DOHH2 (cell line): ENCODE measurements around the gene DAAM1.

Experiments
- H3F3A ChIP-seq: fragments of 200-600 bp; sonication (generic), shearing (Covaris generic); 2 replicates; pipeline ENCODE4 v1.6.0; 2016; ENCODE audit warnings: antibody characterized with exemption, mild to moderate bottlenecking; ENCODE audit not compliant: control insufficient read depth, insufficient read depth
- H3K27ac ChIP-seq: fragments of 200-600 bp; sonication (generic); 2 replicates; pipeline ENCODE4 v1.5.1; 2014; ENCODE audit warnings: low read depth, mild to moderate bottlenecking, low read length, moderate library complexity
- H3K27me3 ChIP-seq: fragments of 200-600 bp; sonication (generic); 2 replicates; pipeline ENCODE4 v1.6.1; 2014; ENCODE audit warnings: mild to moderate bottlenecking, low read length, mixed read lengths; ENCODE audit not compliant: control insufficient read depth
- H3K36me3 ChIP-seq: fragments of 200-600 bp; sonication (generic); 2 replicates; pipeline ENCODE4 v1.6.1; 2014; ENCODE audit warnings: mild to moderate bottlenecking, low read length, moderate library complexity, mixed read lengths; ENCODE audit not compliant: control insufficient read depth
- H3K4me1 ChIP-seq: fragments of 200-600 bp; sonication (generic); 2 replicates; pipeline ENCODE4 v1.6.1; 2014; ENCODE audit warnings: mild to moderate bottlenecking, low read length, mixed read lengths; ENCODE audit not compliant: control insufficient read depth
- H3K4me2 ChIP-seq: fragments of 200-600 bp; sonication (generic); 2 replicates; pipeline ENCODE4 v1.6.0; 2014; ENCODE audit warnings: mild to moderate bottlenecking, low read length, moderate library complexity
- H3K4me3 ChIP-seq: fragments of 200-600 bp; sonication (generic); 2 replicates; pipeline ENCODE4 v1.5.1; 2014; ENCODE audit warnings: mild to moderate bottlenecking, low read length, mixed read lengths
- H3K79me2 ChIP-seq: fragments of 200-600 bp; sonication (generic); 2 replicates; pipeline ENCODE4 v1.6.1; 2014; ENCODE audit warnings: mild to moderate bottlenecking, low read length, mixed read lengths; ENCODE audit not compliant: control insufficient read depth
- H3K9me2 ChIP-seq: fragments of 200-600 bp; sonication (generic); replicated peaks from 2 replicates; pipeline ENCODE4 v1.6.1; 2014; ENCODE audit warnings: mild to moderate bottlenecking, low read length, mixed read lengths; ENCODE audit not compliant: control insufficient read depth
- H3K9me3 ChIP-seq: fragments of 200-600 bp; sonication (generic); 2 replicates; pipeline ENCODE4 v1.6.1; 2014; ENCODE audit warnings: antibody characterized with exemption, low read length, mixed read lengths; ENCODE audit not compliant: control insufficient read depth, insufficient read depth
- H4K20me1 ChIP-seq: fragments of 200-600 bp; sonication (generic); 2 replicates; pipeline ENCODE4 v1.6.0; 2014; ENCODE audit warnings: low read depth, mild to moderate bottlenecking, antibody characterized with exemption, low read length, moderate library complexity; ENCODE audit not compliant: control insufficient read depth, insufficient read depth
- EZH2phosphoT487 ChIP-seq: fragments of 200-600 bp; sonication (generic); IDR thresholded peaks from 2 replicates; pipeline ENCODE4 v1.6.1; 2017; ENCODE audit warnings: borderline replicate concordance, mild to moderate bottlenecking, antibody characterized with exemption, low read length, moderate library complexity, mixed read lengths
- TF ChIP-seq, protein P1 (sequence below): fragments of 200-600 bp; sonication (generic); IDR thresholded peaks from one replicate; pipeline ENCODE4 v1.5.1; 2014; ENCODE audit warnings: antibody characterized with exemption, mild to moderate bottlenecking, low read depth, low read length; ENCODE audit not compliant: poor library complexity, severe bottlenecking

The DAAM1 gene

DNA sequence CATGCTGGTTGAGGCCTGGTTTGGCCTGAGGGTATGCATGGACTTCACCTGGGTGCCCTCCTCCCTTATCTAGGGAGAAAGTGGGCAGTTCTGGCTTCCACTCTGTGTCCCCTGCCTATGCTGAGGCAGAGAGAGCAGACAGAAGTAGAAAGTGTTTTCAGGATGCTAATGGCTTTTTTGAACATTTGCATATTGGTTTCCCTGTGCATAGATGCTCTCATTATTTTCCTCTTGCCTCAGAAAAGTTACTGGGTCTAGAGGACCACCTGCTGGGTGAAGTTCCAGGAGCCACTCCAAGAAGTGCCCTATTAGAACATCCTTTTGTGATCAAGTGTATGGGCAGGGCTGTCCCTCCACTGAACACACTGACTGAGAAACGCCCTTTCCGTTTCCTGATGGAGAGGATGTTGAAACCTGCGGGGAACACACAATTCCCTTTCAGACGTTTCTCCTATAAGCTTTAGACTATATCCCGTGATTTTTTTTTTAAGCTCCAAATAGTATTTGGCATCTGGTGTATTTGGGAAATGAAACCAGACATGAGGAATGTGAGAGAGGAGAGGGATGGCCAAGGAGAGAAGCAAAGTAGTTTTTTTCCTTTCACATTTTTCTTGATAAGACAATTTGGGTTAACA is 66.6 kb downstream of the DAAM1 start:
- Histone ChIP-seq H3F3A (no peaks in the 10 kb centered on the region), H3K9me2 (no peaks in the 10 kb centered on the region), H3K9me3 (no peaks in the 10 kb centered on the region), H3K79me2 (peaks cover 98% of the 10 kb centered on the region), H3K4me3 (peak overlapping the region; percentile 12), H3K4me2 (peak overlapping the region; percentile 47), H3K27me3 (no peaks in the 10 kb centered on the region), H4K20me1 (no peaks in the 10 kb centered on the region), H3K27ac (no peak overlapping the region), H3K36me3 (peaks cover 13% of the 10 kb centered on the region; the same call in 1 of the 2 replicates), H3K4me1 (peaks cover 53% of the 10 kb centered on the region)
- TF ChIP-seq EZH2phosphoT487 = no peak

- Histone ChIP-seq H3K4me1 (peaks cover 50% of the 10 kb centered on the region), H3K4me2 (no peak overlapping the region), H3K9me2 (no peaks in the 10 kb centered on the region), H3K27ac (no peak overlapping the region), H3K36me3 (peaks cover 13% of the 10 kb centered on the region), H3K79me2 (peaks cover 95% of the 10 kb centered on the region), H3K27me3 (no peaks in the 10 kb centered on the region), H4K20me1 (no peaks in the 10 kb centered on the region), H3F3A (no peaks in the 10 kb centered on the region), H3K9me3 (no peaks in the 10 kb centered on the region), H3K4me3 (no peak overlapping the region)
- no peak for TF ChIP-seq EZH2phosphoT487
- TF ChIP-seq, protein P1, sequence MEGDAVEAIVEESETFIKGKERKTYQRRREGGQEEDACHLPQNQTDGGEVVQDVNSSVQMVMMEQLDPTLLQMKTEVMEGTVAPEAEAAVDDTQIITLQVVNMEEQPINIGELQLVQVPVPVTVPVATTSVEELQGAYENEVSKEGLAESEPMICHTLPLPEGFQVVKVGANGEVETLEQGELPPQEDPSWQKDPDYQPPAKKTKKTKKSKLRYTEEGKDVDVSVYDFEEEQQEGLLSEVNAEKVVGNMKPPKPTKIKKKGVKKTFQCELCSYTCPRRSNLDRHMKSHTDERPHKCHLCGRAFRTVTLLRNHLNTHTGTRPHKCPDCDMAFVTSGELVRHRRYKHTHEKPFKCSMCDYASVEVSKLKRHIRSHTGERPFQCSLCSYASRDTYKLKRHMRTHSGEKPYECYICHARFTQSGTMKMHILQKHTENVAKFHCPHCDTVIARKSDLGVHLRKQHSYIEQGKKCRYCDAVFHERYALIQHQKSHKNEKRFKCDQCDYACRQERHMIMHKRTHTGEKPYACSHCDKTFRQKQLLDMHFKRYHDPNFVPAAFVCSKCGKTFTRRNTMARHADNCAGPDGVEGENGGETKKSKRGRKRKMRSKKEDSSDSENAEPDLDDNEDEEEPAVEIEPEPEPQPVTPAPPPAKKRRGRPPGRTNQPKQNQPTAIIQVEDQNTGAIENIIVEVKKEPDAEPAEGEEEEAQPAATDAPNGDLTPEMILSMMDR = no peak
These were observed 67.9 kb downstream of the DAAM1 start for GRCh38 chr14:59256331-59256730.

- no peak overlapping the region for H3K27ac ChIP-seq
- peaks cover 51% of the 10 kb centered on the region for H3K79me2 ChIP-seq
- peaks cover 47% of the 10 kb centered on the region for H3K36me3 ChIP-seq
These were observed 72.9 kb downstream of the DAAM1 start for GRCh38 chr14:59261334-59261733.

More at GRCh38 chr14:59261334-59261733, 72.9 kb downstream of the DAAM1 start:
- Histone ChIP-seq H3K27me3 (no peaks in the 10 kb centered on the region), H3K4me2 (no peak overlapping the region), H3K4me3 (no peak overlapping the region), H3K4me1 (peaks cover 14% of the 10 kb centered on the region), H3K9me3 (no peaks in the 10 kb centered on the region), H3K9me2 (no peaks in the 10 kb centered on the region), H3F3A (no peaks in the 10 kb centered on the region), H4K20me1 (no peaks in the 10 kb centered on the region)
- TF ChIP-seq EZH2phosphoT487 = no peak
- TF ChIP-seq, protein P1 = no peak
